ENCODE measurements around the gene COL4A4.
"Not testable (repeated sequence)": the region's sequence is repeated elsewhere in the genome, so short reads cannot be mapped to it uniquely, and the experiment has no call there.

COL4A4 gene

DNA sequence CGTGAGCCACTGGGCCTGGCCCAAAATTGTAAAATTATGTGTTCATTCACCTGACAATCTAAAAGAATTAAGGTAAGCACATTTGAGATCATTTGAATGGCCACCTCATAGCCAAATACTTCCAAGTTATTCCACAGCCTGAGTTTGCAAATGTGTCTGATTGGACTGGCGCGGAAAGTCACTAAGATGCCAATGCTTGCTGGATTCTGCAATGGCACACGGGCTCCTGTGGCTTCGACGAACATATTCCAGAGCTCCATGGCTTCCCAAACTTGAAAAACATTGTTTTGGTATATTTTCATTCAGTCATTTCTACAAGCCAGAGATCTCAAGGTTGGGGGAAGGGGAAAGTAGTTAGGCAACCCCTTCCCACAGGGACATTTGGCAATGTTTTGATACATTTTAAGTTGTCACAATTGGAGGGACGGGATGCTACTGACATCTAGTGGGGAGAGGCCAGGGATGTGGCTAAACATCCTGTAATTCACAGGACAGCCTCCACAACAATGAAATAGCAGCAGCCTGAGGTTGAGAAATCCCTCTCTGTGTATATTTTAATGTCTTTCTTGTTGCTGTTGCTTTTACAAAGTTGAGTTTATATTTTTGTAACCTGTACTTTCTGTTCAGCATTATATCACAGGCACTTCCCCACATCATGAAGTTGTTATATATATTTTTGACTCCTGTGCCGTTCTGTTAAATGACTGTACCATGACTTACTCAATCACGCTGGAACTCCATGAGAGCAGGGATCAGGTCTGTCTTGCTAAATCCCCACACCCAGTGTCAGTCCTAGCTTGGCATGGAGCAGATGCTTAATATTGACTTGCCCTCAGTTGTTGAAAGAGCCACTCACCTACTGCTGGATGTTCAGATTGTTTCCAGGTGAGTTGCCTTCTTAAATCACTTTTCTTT is 56.9 kb downstream of the COL4A4 start:
- DNase-seq = no peak

DNA sequence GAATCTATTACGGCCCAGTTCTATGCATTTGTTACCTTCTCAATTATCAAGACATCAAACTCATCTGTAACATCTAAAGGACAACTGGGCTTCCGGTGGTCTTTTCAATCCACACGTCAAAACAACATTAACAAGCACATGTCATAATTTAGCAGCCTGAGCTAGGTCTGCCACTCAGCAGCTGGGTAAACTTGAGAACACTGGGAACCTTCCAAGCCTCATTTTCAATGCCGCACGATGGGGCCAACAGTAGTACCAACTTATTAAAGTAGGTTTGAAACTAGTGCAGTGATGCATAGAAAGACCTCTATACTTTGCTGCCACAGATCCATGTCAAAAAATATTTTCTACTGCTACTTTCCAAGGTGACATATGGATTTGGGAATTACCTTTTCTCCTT is 60.4 kb downstream of the COL4A4 start:
- DNase-seq = no peak

DNA sequence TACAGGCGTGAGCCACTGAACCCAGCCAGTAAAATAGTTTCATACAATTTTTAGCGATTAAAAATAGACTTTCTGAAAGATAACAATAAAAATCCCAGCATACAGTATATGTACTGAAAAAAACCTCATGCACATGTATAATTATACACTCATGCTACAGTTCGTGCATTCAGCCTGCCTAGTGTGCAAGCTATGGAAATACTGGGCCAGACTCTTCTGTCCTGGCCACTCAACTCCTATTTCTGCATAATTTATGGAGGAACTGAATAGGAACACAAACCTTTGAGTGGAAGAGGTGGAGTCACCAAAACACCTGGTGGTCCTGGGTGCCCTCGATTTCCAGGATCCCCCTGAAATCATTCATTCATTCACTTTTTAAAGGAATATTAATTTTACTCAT is 64.7 kb downstream of the COL4A4 start:
- DNase-seq = no peak

DNA sequence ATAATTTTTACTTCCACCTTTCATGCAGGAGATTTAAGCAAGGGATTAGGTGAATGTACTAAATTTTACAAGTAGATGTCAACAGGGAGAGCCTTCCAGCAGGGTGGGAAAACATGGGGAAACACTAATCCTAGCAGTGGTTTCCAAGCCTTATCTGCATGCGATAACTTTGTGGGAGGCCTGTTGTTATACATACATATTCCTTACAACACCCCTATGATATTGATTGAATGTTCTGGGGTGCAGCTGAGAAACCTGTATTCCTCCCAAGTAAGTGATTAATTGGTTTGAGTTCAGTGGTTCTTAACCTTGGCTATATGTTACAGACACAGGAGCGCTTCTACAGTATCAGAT is 65.9 kb downstream of the COL4A4 start:
- no peak for DNase-seq

DNA sequence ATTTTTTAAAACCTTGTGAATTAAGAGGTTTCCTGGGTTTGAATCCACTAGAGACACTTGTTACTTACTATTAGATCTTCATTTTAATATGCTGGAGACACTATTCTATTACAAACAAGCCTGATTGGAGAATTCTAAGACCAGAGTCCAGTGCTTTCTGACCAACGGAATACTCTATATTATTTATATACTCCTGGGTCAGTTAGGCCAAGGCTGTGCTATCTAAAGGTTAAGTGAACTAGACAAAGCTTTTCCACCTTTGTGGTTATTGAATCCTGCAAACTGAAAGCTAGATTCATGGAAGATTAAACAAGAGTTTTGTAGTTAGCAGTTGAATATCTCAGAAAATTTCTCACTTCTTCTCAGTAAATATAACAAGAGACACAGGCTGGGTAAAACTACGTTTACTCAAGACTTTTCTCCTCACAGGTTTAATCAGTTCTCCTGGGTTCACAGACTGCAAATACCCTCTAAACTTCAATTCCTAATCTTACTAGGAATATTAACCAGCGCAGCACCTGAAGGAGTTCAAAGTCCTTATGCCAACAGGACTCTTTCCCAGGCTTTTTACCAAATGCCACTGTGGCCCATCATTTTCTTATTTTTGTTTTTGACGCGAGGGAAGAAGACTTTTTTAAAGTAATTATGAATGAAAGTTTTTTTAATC is 66.4 kb downstream of the COL4A4 start:
- no peak for DNase-seq

DNA sequence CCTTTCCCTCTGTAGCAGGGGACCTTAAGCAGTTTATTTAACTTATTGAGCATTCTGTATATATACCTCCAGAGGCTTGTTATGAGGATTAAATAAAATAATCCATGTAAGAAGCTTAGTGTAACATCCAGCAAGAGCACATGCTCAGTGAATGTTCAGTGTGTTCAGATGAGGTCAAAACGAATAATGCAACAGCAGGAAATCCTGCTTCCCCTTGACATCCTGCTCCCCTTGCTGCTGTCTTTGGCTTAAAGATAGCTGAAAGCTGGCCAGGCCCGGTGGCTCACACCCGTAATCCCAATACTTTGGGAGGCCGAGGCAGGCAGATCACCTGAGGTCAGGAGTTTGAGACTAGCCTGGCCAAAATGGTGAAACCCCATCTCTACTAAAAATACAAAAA is 68.7 kb downstream of the COL4A4 start:
- DNase-seq = no peak

DNA sequence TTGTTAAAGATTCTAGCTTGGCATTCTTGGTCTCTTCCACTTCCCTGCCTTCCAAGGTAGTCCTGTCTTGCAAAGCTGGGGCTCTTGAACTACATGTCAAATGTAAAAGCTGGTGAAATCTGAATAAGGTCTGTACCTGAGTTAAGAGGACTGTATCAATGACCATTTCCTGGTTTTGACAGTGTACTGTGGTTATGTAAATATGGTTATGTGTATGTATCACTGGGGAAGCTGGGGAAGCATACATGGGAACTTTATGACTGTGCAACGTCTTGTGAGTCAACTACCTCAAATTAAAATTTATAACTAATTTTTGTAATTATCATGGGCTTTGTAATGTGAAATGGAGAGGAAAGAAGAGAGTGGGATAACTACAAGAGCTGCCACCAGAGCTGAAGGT is 81.7 kb downstream of the COL4A4 start:
- DNase-seq = no peak

DNA sequence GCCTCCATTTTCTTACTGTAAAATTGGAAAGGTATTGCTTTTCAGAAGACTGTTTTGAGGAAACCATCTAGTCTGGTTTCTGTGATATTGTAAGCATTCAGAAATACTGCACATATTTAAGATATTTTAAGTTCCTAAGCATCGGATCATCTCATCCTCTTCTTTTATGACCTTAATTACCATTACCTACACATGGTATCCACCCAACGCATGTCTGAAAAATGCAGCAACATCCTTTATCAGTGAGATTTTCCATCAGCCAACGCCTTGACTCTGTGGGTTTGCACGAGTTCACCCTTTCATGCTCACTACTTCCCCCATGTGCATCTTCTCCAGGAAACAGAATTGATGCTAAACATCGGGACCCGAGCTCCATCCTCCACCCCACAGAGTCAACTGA is 84.3 kb downstream of the COL4A4 start:
- no peak for DNase-seq

DNA sequence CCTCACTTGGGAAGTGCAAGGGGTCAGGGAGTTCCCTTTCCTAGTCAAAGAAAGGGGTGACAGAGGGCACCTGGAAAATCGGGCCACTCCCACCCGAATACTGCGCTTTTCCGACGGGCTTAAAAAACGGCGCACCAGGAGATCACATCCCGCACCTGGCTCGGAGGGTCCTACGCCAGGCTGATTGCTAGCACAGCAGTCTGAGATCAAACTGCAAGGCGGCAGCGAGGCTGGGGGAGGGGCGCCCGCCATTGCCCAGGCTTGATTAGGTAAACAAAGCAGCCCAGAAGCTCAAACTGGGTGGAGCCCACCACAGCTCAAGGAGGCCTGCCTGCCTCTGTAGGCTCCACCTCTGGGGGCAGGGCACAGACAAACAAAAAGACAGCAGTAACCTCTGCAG is 98.9 kb downstream of the COL4A4 start:
- not testable (repeated sequence) for DNase-seq

DNA sequence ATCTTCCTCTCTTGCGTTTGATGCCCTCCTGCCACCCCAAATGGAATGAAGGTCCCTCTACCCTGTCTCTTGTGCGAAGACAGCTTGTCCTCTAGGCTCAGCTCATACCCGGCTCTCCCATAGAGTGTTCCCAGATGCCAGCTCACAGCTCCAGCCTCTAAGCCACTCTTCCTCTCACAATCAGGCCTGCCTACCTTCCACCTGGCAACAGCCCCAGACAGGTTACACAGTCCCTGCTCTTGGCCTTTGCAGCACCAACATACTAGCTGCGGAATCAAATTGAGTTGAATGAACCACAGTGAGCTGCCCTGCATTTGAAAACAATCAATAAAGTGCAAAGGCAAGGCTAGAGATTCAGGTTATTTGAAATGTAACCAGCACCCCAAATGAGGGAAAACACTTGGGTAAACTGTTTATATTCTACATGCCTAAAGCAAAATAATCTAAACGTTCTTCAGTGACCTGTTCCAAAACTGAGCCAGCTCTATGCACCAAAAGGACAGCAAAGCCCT is 105.1 kb downstream of the COL4A4 start:
- DNase-seq = no peak

DNA sequence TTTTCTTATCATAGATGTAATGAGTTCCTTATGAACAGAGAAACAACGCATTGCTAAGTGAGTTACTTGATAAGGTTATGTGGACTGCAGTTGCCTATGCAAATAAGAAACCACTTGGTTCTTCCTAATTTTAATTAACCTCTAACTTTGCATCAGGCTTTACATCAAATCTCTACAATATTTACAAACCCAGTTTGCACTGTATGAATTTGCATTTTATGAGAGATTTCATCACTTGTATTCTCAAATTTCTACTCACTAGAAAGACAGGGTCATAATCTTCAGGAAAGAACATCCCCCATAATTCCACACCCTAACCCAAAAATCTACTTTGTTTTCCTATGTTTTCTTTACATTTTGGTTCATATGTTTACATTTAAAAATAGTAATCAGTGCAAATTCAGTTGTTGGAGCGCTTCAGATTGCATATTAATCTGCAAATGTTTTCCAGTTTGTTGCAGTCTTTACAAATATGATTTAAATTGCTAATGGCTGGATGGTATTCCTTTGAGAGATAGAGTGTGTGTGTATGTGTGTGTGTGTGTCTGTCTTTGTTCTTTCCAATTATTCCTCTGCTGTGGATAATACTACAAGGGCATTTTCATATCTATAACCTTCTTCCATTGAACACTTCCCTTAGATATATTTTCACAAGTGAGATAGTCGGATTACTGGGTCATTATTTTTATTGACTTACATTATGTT is 106.1 kb downstream of the COL4A4 start:
- DNase-seq = no peak

DNA sequence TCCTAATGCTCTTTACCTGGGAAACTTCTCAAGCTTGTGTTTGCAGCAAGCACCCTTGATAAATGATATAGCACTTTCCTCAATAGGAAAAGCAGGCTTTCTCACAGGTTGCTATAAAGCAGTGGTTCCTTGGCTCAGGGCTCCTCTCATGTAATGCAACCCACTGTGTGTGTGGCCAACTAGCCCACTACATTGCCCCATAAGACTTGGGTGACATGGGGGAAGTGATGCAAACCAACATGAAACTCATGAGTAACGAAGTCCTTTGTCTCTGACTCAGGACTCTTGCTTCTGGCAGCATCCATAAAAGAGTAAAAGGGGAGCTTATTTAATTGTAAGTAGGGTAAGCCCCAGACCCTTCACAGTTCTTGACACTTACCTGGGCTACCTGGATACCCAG is 106.9 kb downstream of the COL4A4 start:
- no peak for DNase-seq

DNA sequence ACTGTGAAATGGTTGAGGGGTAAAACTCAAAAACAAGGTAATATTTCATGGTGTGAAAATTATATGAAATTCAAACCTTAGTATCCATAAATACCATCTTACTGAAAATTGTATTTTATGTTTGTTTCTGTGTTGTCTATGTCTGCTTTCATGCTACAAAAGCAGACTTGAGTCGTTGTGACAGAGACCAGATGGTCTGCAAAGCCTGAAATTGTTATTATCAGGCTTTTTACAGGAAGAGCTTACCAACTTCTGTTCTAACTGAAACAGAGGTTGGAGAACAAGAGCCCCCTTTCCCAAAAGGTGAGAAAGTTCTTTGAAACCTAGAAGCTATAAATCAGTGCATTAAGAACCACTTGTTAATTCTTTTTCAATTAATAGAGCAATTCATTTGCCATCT is 110.0 kb downstream of the COL4A4 start:
- no peak for DNase-seq

DNA sequence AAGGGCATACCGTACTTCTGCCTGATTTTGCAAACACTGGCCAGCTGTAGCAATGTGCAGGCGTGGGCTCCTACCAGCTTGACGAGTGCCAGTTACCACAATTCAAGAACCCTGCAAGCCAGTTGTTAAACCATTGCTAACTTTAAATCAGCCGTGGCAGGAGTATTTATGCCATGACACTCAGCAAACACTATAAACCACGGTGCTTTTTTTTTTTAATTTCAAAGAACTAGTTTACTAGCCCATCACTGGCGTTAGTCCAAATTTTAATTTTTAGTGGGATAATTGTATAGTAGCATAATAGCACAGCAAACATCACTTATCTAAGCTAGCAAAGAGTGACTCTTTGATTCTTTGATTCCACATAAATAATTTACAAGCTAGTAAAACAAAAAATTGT is 111.1 kb downstream of the COL4A4 start:
- DNase-seq = no peak

DNA sequence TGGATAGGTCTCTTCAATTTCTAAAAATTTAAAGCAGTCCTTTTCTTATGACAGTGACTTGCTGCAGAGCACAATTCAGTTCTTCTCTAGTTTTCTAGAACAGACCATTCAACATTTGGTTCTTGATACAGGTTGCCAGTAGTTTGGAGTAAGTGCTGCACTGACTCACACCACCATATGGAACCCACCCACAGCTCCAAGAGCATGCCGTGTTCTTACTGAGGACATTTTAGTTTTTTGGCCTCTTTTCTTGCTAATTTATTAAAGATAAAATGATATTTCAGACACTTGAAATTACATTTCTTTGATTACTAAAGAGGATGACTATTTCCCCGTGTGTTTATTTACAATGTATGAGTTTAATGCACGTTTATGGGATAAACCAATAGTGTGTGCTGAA is 120.0 kb downstream of the COL4A4 start:
- no peak for DNase-seq

DNA sequence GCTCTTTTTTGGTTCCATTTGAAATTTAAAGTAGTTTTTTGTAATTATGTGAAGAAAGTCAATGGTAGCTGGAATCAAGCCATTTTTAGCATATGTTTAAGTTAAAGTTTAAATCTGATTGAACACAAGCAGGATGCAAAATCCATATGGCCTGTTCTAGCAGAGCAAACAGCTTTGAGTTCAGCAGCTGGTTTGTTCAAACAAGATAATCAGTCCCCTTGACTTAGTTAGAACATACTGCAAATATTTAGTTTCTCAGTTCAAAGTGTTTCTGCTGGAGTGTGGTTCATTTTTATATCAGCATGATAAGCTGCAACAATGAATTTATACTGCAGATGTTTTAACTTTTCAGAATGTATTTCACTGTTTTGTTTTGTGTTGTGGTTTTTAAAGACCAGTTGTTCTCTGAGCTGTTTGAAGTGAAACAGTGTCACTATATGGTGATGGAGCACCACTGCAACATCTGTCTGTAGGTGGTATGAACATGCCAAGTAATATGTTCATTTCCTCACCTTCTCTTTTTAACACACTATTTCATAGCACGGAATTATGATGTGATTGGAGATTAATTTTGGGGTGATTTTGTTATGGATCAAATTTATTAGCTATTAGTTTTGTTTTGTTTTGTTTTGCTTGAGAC is 125.3 kb downstream of the COL4A4 start:
- DNase-seq = no peak

DNA sequence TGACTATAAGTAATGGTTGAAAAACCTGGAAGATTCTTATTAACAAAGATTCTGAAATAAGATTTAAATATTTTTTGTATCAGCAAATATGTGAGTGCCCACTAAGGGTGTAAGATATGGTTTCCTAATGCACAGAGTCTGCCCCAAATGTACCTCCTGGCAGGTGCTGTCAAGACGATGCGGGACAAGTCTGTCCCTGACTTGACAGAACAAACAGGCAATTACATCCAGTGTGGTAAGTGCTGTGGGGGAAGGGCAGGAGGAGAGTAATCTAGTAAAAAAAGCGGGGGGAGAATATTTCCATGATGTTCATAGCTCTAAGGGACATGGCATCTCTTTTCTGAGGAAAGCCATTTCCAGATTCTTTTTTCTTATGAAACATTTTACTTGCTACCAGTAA is 127.5 kb downstream of the COL4A4 start:
- DNase-seq = no peak

DNA sequence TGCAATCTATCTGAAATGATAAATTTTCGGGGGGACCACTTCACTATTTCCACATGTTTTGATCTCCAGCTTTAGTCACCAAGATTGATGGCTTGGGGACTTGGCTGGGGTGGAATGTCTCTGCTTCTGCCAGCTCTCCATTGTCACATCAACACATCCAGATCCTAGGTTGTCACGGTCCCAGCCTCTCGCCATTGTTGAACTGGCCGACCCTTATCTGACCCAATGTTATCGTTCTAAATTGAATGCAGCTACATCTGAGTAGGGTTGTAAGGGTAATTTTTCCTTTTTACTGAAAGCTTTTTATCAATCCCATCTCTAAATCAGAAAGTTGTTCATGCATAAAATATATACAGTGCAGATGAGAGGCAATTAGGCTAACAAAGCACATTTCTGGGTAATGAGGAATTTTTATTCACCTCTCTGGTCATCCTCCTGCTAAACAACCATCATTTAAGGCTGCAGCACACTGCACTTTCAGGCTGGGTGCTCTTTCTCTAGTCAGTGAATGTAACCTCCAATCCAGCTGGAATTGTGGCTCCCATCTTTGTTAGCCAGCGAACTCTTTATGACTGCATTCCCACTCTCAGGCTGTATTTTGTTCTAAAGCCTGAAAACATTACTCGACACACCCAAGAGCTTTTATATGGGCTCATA is 128.2 kb downstream of the COL4A4 start:
- no peak for DNase-seq

DNA sequence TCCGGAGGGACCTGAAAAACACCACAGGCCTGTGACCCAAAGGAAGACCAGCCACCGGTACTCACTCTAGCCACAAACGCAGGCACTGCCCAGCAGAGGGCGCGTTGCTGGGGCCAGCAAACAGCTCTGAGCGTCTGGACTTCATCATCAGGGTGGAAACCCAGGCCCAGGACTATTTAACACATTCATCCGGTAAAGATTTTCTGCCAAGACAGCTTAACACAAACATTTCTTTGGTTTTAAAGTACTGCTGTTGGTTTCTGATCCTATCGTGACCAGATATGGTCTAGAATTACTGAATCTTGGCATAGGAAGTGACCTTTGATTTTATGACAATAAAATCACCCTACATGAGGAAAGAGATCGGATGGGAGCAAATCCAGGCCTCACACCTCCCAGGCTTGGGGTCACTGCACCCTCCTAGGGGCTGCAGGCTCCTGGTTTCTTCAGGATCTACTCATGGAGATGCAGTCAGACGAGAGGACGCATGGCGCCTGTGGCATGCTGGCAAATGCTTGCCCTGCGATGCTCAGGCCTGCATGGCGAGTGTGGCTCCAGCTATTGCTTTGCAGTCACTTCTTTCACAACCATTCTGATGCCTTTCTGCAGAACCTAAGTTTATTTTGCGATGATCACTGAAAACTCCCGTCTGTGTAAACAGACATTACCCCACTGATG is 130.4 kb downstream of the COL4A4 start:
- no peak for DNase-seq

DNA sequence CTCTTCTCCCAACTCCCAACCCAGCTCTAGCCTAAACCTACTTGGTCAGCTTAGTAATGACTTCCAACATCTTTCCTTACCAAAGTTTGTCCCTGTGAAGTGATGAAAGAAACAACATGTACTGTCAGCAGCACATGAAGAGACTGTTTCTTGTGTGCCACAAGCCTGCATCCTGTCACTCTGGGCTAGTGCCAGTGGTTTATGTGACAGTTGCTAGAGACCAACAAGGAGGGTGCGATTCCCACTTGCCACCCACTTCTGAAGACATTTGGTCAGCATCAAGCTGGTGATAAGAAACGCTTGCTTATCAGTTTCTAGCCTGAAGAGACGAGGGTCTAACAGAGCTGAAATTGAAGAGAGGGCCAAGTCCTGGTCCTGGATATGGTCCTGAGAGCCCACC is 132.6 kb downstream of the COL4A4 start:
- no peak for DNase-seq

DNA sequence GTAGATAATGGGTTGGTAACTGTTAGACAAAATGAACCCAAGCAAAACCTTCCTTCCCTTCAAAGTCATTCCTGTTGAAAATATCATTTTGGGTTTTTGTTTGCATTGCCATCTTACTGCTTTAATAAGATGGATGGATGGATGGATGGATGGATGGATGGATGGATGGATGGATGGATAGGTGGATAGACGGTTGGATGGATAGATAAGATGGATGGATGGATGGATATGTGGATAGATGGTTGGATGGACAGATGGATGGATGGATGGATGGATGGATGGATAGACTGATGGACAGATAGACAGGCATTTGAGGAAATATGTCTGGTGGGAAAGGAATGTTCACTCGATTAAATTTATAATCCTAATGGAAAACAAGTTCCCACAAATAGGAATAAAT is 133.2 kb downstream of the COL4A4 start:
- DNase-seq = no peak

All from effector CD8-positive, alpha-beta T cell (primary cell).